Ishikawa (cell line): Measurements from ENCODE around the gene FHIT.

ENCODE experiments used
- CEBPB ChIP-seq: IDR thresholded peaks from 2 replicates; pipeline ENCODE4 v1.6.1; 2012
- EP300 ChIP-seq: IDR thresholded peaks from 2 replicates; pipeline ENCODE4 v1.6.1; 2012; ENCODE audit warnings: borderline replicate concordance
- FOXM1 ChIP-seq: IDR thresholded peaks from 2 replicates; pipeline ENCODE4 v1.6.1; 2012; ENCODE audit warnings: low read depth, borderline replicate concordance
- TCF12 ChIP-seq: IDR thresholded peaks from 2 replicates; pipeline ENCODE4 v1.6.1; 2012; ENCODE audit warnings: low read depth
- TEAD4 ChIP-seq: IDR thresholded peaks from 2 replicates; pipeline ENCODE4 v1.6.1; 2012
- USF1 ChIP-seq: IDR thresholded peaks from 2 replicates; pipeline ENCODE4 v1.6.1; 2012
- YY1 ChIP-seq: IDR thresholded peaks from 2 replicates; pipeline ENCODE4 v1.6.1; 2012; ENCODE audit warnings: low read depth
- TF ChIP-seq, protein P1 (sequence below): IDR thresholded peaks from 2 replicates; pipeline ENCODE4 v1.6.1; 2012; ENCODE audit warnings: low read depth, mild to moderate bottlenecking
- TF ChIP-seq, protein P2 (sequence below): IDR thresholded peaks from 2 replicates; pipeline ENCODE4 v1.6.1; 2012

GRCh38 chr3:61248496-61248895 lies 2.8 kb downstream of the FHIT start:
- TF ChIP-seq CEBPB = no peak
- no peak for TF ChIP-seq EP300
- no peak for TF ChIP-seq TCF12
- TF ChIP-seq, protein P1, sequence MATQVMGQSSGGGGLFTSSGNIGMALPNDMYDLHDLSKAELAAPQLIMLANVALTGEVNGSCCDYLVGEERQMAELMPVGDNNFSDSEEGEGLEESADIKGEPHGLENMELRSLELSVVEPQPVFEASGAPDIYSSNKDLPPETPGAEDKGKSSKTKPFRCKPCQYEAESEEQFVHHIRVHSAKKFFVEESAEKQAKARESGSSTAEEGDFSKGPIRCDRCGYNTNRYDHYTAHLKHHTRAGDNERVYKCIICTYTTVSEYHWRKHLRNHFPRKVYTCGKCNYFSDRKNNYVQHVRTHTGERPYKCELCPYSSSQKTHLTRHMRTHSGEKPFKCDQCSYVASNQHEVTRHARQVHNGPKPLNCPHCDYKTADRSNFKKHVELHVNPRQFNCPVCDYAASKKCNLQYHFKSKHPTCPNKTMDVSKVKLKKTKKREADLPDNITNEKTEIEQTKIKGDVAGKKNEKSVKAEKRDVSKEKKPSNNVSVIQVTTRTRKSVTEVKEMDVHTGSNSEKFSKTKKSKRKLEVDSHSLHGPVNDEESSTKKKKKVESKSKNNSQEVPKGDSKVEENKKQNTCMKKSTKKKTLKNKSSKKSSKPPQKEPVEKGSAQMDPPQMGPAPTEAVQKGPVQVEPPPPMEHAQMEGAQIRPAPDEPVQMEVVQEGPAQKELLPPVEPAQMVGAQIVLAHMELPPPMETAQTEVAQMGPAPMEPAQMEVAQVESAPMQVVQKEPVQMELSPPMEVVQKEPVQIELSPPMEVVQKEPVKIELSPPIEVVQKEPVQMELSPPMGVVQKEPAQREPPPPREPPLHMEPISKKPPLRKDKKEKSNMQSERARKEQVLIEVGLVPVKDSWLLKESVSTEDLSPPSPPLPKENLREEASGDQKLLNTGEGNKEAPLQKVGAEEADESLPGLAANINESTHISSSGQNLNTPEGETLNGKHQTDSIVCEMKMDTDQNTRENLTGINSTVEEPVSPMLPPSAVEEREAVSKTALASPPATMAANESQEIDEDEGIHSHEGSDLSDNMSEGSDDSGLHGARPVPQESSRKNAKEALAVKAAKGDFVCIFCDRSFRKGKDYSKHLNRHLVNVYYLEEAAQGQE = no peak
- no peak for TF ChIP-seq USF1
- no peak for TF ChIP-seq FOXM1
- no peak for TF ChIP-seq TEAD4
- TF ChIP-seq, protein P2, sequence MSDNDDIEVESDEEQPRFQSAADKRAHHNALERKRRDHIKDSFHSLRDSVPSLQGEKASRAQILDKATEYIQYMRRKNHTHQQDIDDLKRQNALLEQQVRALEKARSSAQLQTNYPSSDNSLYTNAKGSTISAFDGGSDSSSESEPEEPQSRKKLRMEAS = no peak
- no peak for TF ChIP-seq YY1
